HCT116 (cell line): ENCODE measurements around the gene KSR1.
"Not testable (repeated sequence)": the region's sequence is repeated elsewhere in the genome, so short reads cannot be mapped to it uniquely, and the experiment has no call there.

Source experiments
- CBX3 ChIP-seq: IDR thresholded peaks from 2 replicates; pipeline ENCODE4 v1.6.1; 2012; ENCODE audit warnings: low read depth
- EGR1 ChIP-seq: IDR thresholded peaks from 2 replicates; pipeline ENCODE4 v1.6.1; 2012; ENCODE audit warnings: low read depth
- RAD21 ChIP-seq: IDR thresholded peaks from 2 replicates; pipeline ENCODE4 v1.6.1; 2012; ENCODE audit warnings: low read depth, mild to moderate bottlenecking
- ZFX ChIP-seq: fragments of 450-650 bp; IDR thresholded peaks from 2 replicates; pipeline ENCODE4 v1.6.1; 2017
- TF ChIP-seq, protein P1 (sequence below), 3 experiments: fragments of 200-600 bp in 1 of 3; sonication (generic) in 1 of 3; IDR thresholded peaks in 2 of 3; conservative IDR thresholded peaks in 1 of 3; 2 replicates each; pipeline ENCODE4 v1.5.1; 2012 to 2017; ENCODE audit warnings: low read depth in 2 of 3, low read length in 2 of 3, antibody characterized with exemption in 1 of 3, borderline replicate concordance in 1 of 3, control low read depth in 1 of 3, mild to moderate bottlenecking in 1 of 3, mixed read lengths in 1 of 3, mixed run types in 1 of 3, moderate library complexity in 1 of 3; ENCODE audit not compliant: insufficient read depth in 1 of 3

DNA sequence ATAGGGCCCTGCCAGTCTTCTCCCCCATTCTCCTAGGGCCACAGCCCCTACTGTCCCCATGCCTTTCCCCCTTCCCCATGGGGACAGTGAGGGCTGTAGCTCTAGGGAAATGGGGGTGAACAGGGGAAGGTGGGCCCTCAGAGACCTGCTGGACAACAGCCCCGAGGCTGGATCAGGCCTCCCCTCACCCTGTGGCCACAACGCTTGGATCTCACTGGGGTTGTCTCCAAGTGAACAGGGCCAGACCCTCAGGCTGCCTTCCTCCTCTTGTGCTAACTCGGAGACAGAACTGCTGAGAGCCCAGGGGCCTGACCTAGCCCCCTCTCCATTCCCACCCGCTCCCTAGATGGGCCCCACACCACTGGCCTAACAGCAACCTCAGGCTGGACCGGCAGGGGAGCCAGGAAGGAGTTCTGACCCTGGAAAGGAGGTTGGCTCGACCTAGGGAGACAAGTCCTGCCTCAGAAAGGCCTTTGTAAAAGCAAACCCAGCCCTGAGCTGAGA lies 215.8 kb downstream of the KSR1 start:
- TF ChIP-seq, protein P1, sequence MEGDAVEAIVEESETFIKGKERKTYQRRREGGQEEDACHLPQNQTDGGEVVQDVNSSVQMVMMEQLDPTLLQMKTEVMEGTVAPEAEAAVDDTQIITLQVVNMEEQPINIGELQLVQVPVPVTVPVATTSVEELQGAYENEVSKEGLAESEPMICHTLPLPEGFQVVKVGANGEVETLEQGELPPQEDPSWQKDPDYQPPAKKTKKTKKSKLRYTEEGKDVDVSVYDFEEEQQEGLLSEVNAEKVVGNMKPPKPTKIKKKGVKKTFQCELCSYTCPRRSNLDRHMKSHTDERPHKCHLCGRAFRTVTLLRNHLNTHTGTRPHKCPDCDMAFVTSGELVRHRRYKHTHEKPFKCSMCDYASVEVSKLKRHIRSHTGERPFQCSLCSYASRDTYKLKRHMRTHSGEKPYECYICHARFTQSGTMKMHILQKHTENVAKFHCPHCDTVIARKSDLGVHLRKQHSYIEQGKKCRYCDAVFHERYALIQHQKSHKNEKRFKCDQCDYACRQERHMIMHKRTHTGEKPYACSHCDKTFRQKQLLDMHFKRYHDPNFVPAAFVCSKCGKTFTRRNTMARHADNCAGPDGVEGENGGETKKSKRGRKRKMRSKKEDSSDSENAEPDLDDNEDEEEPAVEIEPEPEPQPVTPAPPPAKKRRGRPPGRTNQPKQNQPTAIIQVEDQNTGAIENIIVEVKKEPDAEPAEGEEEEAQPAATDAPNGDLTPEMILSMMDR (IDR thresholded peaks at IDR 0.05 in 2 of 3, conservative IDR thresholded peaks at IDR 0.05 in 1 of 3; ENCODE audit: borderline replicate concordance in 1 of 3, insufficient read depth in 1 of 3, low read depth in 2 of 3, low read length in 2 of 3), result not testable (repeated sequence)
- not testable (repeated sequence) for TF ChIP-seq ZFX, CBX3, EGR1, RAD21
